Lower leg skin (tissue), 3 donors: ENCODE results near the gene EXOC6.

Source experiments
- POLR2A ChIP-seq, 2 donors: fragments of 450-650 bp; IDR thresholded peaks; one replicate each; pipeline ENCODE4 v1.6.1; 2016 to 2017; ENCODE audit warnings: antibody characterized with exemption in 2 of 2, mild to moderate bottlenecking in 1 of 2, moderate library complexity in 1 of 2
- TF ChIP-seq, protein P1 (sequence below), 3 donors: fragments of 450-650 bp; IDR thresholded peaks; one replicate each; pipeline ENCODE4 v1.5.1; 2016; ENCODE audit warnings: antibody characterized with exemption in 3 of 3, mild to moderate bottlenecking in 3 of 3, moderate library complexity in 2 of 3

DNA sequence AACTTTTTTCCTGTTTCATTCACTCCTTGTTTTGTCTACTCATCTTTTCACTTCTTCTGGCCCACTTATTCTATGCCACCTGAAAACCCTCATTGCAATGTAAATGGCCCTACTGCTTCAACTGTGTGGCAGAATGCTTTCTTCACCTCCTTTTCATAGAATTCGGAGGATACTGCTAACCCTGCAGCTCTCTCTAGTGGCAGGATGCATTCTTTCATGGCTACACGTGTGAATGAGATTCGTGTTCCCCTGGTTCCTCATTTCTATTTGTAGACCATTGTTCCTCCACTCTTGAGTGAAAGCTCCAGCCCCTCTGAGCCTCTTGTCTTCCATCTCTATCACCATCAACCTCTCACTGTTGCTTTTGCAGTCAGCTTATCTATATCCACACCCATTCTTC, 191.4 kb downstream of the EXOC6 start:
- TF ChIP-seq, protein P1, sequence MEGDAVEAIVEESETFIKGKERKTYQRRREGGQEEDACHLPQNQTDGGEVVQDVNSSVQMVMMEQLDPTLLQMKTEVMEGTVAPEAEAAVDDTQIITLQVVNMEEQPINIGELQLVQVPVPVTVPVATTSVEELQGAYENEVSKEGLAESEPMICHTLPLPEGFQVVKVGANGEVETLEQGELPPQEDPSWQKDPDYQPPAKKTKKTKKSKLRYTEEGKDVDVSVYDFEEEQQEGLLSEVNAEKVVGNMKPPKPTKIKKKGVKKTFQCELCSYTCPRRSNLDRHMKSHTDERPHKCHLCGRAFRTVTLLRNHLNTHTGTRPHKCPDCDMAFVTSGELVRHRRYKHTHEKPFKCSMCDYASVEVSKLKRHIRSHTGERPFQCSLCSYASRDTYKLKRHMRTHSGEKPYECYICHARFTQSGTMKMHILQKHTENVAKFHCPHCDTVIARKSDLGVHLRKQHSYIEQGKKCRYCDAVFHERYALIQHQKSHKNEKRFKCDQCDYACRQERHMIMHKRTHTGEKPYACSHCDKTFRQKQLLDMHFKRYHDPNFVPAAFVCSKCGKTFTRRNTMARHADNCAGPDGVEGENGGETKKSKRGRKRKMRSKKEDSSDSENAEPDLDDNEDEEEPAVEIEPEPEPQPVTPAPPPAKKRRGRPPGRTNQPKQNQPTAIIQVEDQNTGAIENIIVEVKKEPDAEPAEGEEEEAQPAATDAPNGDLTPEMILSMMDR (IDR thresholded peaks at IDR 0.05) = no peak
- TF ChIP-seq POLR2A (IDR thresholded peaks at IDR 0.05) = no peak
